Esophagus squamous epithelium (tissue), 5 donors: Measurements from ENCODE around the gene FAXC. TPM values are rescaled to one million over a fixed set of nuclear protein-coding genes. Genes with fewer than 3 reads are reported as not detected.

Experiments used
- DNase-seq: peaks from one replicate; lab custom pipeline; 2025; lab: John Stamatoyannopoulos, UW
- H3K27ac ChIP-seq, 4 donors: fragments of 200-600 bp; sonication (generic); one replicate each; pipeline ENCODE4 v1.5.1; 2016 to 2019; ENCODE audit warnings: mild to moderate bottlenecking in 1 of 4
- H3K27me3 ChIP-seq, 4 donors: fragments of 200-600 bp; sonication (generic); 1 replicate in 3 of 4; 2 replicates in 1 of 4; pipeline versions ENCODE4 v1.5.1 to v1.6.0; 2017 to 2021; ENCODE audit warnings: antibody characterized with exemption in 1 of 4
- H3K36me3 ChIP-seq, 3 donors: fragments of 200-600 bp; sonication (generic); one replicate each; pipeline ENCODE4 v1.5.1; 2016 to 2019
- H3K4me1 ChIP-seq, 3 donors: fragments of 200-600 bp; sonication (generic); one replicate each; pipeline ENCODE4 v1.5.1; 2017 to 2019
- H3K4me3 ChIP-seq, 4 donors: fragments of 200-600 bp; sonication (generic); 1 replicate in 3 of 4; 2 replicates in 1 of 4; pipeline ENCODE4 v1.5.1; 2016 to 2019; ENCODE audit warnings: mild to moderate bottlenecking in 2 of 4, moderate library complexity in 1 of 4
- H3K9me3 ChIP-seq, 3 donors: fragments of 200-600 bp; sonication (generic); one replicate each; pipeline ENCODE4 v1.5.1; 2016 to 2019
- POLR2A ChIP-seq, 4 donors: fragments of 450-650 bp; IDR thresholded peaks; one replicate each; pipeline ENCODE4 v1.6.1; 2017; ENCODE audit warnings: antibody characterized with exemption in 4 of 4, mild to moderate bottlenecking in 4 of 4, moderate library complexity in 3 of 4
- WGBS, 2 donors: methylation state at CpG; one replicate each; pipeline ENCODE4 v1.1.5; 2018; 5-methylcytosine and 5-hydroxymethylcytosine counted together
- intact Hi-C: fragments of 100-400 bp; cut with DNase I; formaldehyde crosslinking; loops from one replicate; pipeline ENCODE4 v1.15.0; 2022
- total RNA-seq, 4 donors: library from RNA; depleted of rRNA; stranded (reverse); fragments of >200 nt; gene quantifications; one replicate each; pipeline ENCODE4 v1.1.0, GENCODE V29; 2016
- TF ChIP-seq, protein P1 (sequence below), 6 experiments: fragments of 450-650 bp in 4 of 6; fragments of 200-600 bp in 2 of 6; sonication (generic) in 2 of 6; IDR thresholded peaks; one replicate each; pipeline ENCODE4 v1.5.1; 2016 to 2019; ENCODE audit warnings: antibody characterized with exemption in 6 of 6, mild to moderate bottlenecking in 4 of 6, moderate library complexity in 4 of 6
- donor health status: DM: yes; HTN: yes; CAD: no.

Gene FAXC
- total RNA-seq, 4 donors from 2014 or later = 1.3 to 10.7 (median 4.6) TPM

DNA sequence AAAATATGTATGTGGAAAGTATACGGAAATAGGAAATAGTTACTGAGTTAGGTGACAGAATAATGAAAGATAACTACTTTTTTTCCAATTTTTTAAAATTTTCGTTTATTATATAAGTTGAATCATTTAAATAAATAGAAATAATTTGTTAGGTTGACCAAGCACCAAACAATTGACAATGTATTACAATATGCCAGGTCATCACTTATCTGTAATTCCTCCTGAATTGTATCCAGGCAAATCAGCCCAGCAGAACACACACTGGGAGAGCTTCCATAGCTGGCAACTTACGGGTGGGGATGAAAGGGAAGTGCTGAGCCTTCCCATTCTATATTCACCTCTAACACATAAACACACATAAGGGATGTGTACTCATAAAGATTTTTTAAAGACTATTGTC, 40.7 kb downstream of the FAXC start:
- intact Hi-C loops = no loop called here
- TF ChIP-seq, protein P1, sequence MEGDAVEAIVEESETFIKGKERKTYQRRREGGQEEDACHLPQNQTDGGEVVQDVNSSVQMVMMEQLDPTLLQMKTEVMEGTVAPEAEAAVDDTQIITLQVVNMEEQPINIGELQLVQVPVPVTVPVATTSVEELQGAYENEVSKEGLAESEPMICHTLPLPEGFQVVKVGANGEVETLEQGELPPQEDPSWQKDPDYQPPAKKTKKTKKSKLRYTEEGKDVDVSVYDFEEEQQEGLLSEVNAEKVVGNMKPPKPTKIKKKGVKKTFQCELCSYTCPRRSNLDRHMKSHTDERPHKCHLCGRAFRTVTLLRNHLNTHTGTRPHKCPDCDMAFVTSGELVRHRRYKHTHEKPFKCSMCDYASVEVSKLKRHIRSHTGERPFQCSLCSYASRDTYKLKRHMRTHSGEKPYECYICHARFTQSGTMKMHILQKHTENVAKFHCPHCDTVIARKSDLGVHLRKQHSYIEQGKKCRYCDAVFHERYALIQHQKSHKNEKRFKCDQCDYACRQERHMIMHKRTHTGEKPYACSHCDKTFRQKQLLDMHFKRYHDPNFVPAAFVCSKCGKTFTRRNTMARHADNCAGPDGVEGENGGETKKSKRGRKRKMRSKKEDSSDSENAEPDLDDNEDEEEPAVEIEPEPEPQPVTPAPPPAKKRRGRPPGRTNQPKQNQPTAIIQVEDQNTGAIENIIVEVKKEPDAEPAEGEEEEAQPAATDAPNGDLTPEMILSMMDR (IDR thresholded peaks at IDR 0.05) = no peak
- TF ChIP-seq POLR2A (IDR thresholded peaks at IDR 0.05) = no peak
- Histone ChIP-seq H3K9me3 (no peaks in the 10 kb centered on the region), H3K4me1 (no peaks in the 10 kb centered on the region), H3K27ac (no peak overlapping the region), H3K4me3 (no peak overlapping the region), H3K27me3 (no peaks in the 10 kb centered on the region), H3K36me3 (no peaks in the 10 kb centered on the region)
- no peak for DNase-seq
- 64 to 77% methylated on average over 3 of the region's 3 CpGs for WGBS, 2 donors

DNA sequence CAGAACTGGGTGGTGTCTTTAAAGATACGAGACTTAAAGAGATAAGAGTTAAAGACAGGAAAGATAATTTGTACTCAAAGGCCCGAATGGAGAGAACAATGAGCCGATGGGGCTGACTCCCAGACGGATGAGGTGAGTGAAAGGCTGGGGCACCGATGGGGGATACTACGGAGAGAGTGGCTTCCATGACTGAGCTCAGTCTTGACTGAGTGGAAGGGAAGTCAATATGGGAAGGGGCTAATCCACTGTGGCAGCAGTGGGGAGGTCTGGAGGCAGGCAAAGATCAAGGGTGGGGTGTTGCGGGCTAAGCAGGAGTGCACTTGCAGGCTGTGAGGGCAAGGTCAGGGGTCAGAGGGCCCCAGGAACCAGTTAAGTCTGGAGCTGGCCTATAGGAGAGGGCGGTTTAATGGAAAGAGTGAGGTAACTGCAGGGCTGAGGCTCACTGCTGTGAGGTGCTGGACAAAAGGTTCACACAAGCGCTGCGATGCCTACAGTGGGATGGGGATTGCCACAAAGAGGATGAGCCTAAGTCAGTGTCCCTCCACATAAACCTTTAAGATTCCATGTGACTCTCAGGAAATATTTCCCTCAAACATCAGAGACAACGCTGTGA, 42.1 kb downstream of the FAXC start:
- Histone ChIP-seq H3K4me3 (no peak overlapping the region), H3K27ac (no peak overlapping the region), H3K4me1 (no peaks in the 10 kb centered on the region), H3K36me3 (no peaks in the 10 kb centered on the region), H3K27me3 (no peaks in the 10 kb centered on the region), H3K9me3 (no peaks in the 10 kb centered on the region)
- intact Hi-C loops = no loop called here
- no peak for TF ChIP-seq POLR2A (IDR thresholded peaks at IDR 0.05)
- TF ChIP-seq, protein P1 (IDR thresholded peaks at IDR 0.05) = no peak
- WGBS, 2 donors = 80 to 89% methylated on average over 11 of the region's 11 CpGs
- DNase-seq = no peak

DNA sequence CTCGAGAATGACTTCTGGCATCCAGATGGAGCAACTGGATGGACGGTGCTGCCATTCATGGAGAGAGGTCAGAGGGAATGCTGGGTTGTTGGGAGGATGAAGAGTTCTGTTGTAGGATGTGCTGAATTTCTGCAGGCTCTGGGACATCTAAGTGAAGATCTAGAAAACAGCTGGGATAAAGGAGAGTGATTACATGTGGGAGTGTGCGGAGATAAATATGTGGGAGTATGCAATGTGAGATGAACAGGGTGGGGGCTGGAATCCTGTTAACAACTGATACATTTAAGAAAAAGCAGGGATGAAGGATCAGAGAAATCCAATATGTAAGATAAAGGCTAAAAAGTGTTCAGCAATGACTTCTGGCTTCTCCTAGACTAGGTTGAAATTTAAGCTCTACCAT, 43.1 kb downstream of the FAXC start:
- TF ChIP-seq POLR2A (IDR thresholded peaks at IDR 0.05) = no peak
- TF ChIP-seq, protein P1 (IDR thresholded peaks at IDR 0.05) = no peak
- Histone ChIP-seq H3K36me3 (no peaks in the 10 kb centered on the region), H3K4me3 (no peak overlapping the region), H3K27me3 (no peaks in the 10 kb centered on the region), H3K9me3 (no peaks in the 10 kb centered on the region), H3K27ac (no peak overlapping the region), H3K4me1 (no peaks in the 10 kb centered on the region)
- DNase-seq = no peak
- intact Hi-C loops = no loop called here
- 59 to 65% methylated on average over 3 of the region's 3 CpGs for WGBS, 2 donors

DNA sequence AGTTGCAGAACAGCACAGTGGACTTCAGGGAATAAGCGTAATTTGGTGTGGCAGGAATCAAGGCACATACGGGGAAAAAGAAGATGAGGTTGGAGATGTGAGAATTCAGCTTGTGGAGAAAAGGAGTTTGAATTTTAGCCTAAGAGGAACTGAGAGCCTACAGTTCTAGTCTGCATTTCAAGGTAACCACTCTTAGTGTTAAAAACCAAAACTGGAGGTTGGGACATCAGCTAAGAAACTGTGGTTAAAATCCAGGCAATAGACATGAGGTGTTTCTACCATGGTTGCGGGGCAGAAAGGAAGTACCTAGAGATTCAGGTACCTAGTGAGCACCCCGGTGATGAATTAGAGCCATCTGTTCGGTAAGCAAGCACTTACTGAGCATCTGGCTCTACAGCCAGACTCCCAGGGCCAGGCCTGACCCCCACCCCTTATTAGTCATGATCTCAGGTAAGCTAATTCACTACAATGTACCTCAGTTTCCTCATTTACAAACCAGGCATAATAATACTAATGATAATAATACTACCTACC, 44.4 kb downstream of the FAXC start:
- no peak for DNase-seq
- H3K27ac ChIP-seq = no peak overlapping the region
- no peak overlapping the region for H3K4me3 ChIP-seq
- WGBS, 2 donors = 87 to 88% methylated on average over 5 of the region's 5 CpGs
- intact Hi-C loops = no loop called here
- H3K9me3 ChIP-seq = no peaks in the 10 kb centered on the region
- TF ChIP-seq POLR2A (IDR thresholded peaks at IDR 0.05) = no peak
- TF ChIP-seq, protein P1 (IDR thresholded peaks at IDR 0.05) = no peak
- H3K36me3 ChIP-seq = no peaks in the 10 kb centered on the region
- no peaks in the 10 kb centered on the region for H3K4me1 ChIP-seq
- no peaks in the 10 kb centered on the region for H3K27me3 ChIP-seq

DNA sequence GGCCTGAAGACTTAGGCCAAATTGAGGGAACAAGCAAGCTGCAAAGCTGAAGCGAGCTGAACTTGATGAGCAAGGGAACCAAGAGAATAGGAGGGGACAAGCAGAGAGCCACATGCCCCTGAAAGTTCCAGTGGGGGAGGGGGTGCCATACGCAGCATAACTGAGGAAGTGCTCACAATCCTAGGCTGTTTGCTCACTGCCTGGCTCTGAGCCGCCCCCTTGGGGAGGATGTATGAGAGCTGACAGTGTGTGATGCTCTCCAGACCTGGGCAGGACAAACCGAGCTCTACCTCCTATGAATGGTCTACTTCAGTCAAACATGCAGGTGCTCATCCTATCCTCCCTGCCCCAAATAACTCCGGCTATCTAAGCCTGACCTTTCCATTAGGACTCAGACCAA, 52.1 kb downstream of the FAXC start:
- Histone ChIP-seq H3K4me3 (no peak overlapping the region), H3K36me3 (no peaks in the 10 kb centered on the region), H3K4me1 (no peaks in the 10 kb centered on the region), H3K27ac (no peak overlapping the region), H3K9me3 (no peaks in the 10 kb centered on the region), H3K27me3 (no peaks in the 10 kb centered on the region)
- intact Hi-C loops = no loop called here
- no peak for DNase-seq
- 78 to 81% methylated on average over 5 of the region's 5 CpGs for WGBS, 2 donors
- TF ChIP-seq, protein P1 (IDR thresholded peaks at IDR 0.05) = no peak
- no peak for TF ChIP-seq POLR2A (IDR thresholded peaks at IDR 0.05)
